PC-3 (cell line): ENCODE data around the gene SLC6A9.

Source experiments
- CTCF ChIP-seq: fragments of 300-600 bp; sonication (generic); conservative IDR thresholded peaks from 2 replicates; pipeline ENCODE4 v1.5.1; 2017; ENCODE audit warnings: antibody characterized with exemption, low read depth, mild to moderate bottlenecking, low read length
- EZH2 ChIP-seq: fragments of 300-600 bp; sonication (generic); IDR thresholded peaks from one replicate; pipeline ENCODE4 v1.6.1; 2017; ENCODE audit warnings: antibody characterized with exemption, mild to moderate bottlenecking, low read length; ENCODE audit not compliant: unreplicated experiment
- EZH2phosphoT487 ChIP-seq: fragments of 300-600 bp; sonication (generic); IDR thresholded peaks from 2 replicates; pipeline ENCODE4 v1.6.1; 2018; ENCODE audit warnings: mild to moderate bottlenecking, antibody characterized with exemption, low read length, borderline replicate concordance

DNA sequence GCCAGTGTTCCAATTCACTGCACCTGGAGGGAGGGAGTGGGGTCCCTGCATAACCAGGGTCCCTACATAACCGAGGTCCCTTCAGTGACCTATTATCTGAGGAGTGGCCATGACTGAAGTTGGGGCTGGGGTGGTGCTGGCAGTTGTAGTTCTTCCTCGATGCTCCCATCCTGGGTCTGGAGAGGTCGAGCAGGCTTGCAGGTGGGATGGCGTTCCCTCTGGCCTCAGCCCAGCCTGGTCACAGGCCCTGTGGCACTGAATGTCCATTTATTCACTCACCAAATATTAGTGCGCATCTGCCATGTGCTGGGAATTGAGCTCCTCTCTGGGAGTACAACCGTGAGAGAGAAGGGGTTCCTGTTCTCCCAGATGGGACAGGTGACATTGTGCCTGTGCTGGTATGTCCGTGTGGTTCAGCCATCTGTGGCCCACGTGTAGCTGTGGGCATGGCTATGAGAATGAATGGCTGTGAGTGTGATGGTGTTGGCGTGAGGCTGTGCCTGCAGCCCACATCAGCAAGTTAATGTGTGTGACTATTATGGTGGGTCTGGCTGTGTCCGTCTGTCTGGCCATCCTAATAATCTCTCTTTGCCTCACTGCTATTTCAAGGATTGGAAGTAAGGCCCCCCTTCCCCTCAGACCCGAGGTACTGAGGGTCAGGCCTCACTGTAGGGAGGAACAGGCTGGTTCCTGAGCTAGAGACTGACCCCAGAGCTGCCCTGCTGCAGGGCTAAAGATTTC lies 3.9 kb upstream of the SLC6A9 start:
- TF ChIP-seq CTCF (no peak), EZH2 (no peak), EZH2phosphoT487 (no peak)
